ENCODE data around the gene DGKD.

- TF ChIP-seq CTCF (IDR thresholded peaks at IDR 0.05; ENCODE audit: low read length) (no peak), EZH2 (optimal IDR thresholded peaks at IDR 0.05; ENCODE audit: low read depth, low read length) (no peak)
Measured at GRCh38 chr2:233433794-233434193, 79.5 kb downstream of the DGKD start.

Measured in MM.1S (cell line).